ENCODE results near the gene ELOB. TPM values are rescaled to one million over a fixed set of nuclear protein-coding genes. Genes with fewer than 3 reads are reported as not detected.

ELOB gene
- total and polyA plus RNA-seq, 10 of the 15 experiments (the other 5 are each of a cell fraction or from before 2014, with no cell fraction given), result 86.9 to 823 (median 263) TPM

- H4K20me1 ChIP-seq (ENCODE audit: control insufficient read depth, insufficient read depth), result no peaks in the 10 kb centered on the region; the same call in 1 of the 2 replicates
- ChIA-PET RAD21 (ENCODE audit: unreplicated experiment) (no interaction called here), POLR2A (no interaction called here), SMC1A (ENCODE audit: uncharacterized antibody, unreplicated experiment) (no interaction called here), CTCF (interaction anchor here (0.7 to 1.0 kb wide), 2 partner anchors 10 to 97 kb away, joined by 3 read pairs; no protein-coding TSS in a partner anchor)
- H3K4me1 ChIP-seq (ENCODE audit: control insufficient read depth, insufficient read depth, low read length), result no peaks in the 10 kb centered on the region
- in situ Hi-C loops (cut with MboI), result no loop called here
- TF ChIP-seq NR2C2 (IDR thresholded peaks at IDR 0.05; ENCODE audit: borderline replicate concordance, control insufficient read depth, insufficient read length, low read depth) (no peak), ZNF24 (IDR thresholded peaks at IDR 0.05) (no peak)
- no peak for DNase-seq (ENCODE audit: low read depth, low spot score)
- FAIRE-seq, result no peak
- no peak overlapping the region for H3K27ac ChIP-seq (ENCODE audit: control insufficient read depth, insufficient read depth)
- H3K27me3 ChIP-seq (replicated peaks in 1 of 2; ENCODE audit: control insufficient read depth in 2 of 2, insufficient read depth in 2 of 2, low read length in 1 of 2), result no peaks in the 10 kb centered on the region
- ATAC-seq, result no peak
- no peak overlapping the region for H3K9ac ChIP-seq (ENCODE audit: control insufficient read depth, insufficient read depth, low read length)
- no TSS peak for BruUV-seq (replicated peaks)
- intact Hi-C loops (cut with micrococcal nuclease; ENCODE audit: unreplicated experiment), result no loop called here
- WGBS (ENCODE audit: insufficient coverage, insufficient replicate concordance, low lambda C conversion rate, missing lambda C conversion rate), result 13% methylated on average over 4 of the region's 4 CpGs
- H3K4me3 ChIP-seq, result no peak overlapping the region
- H3K36me3 ChIP-seq (ENCODE audit: control insufficient read depth in 2 of 2, insufficient read depth in 2 of 2, low read length in 1 of 2), result no peaks in the 10 kb centered on the region
- H2AFZ ChIP-seq (ENCODE audit: control insufficient read depth, low read depth, low read length), result no peak overlapping the region
- no peaks in the 10 kb centered on the region for H3K9me3 ChIP-seq (replicated peaks; ENCODE audit: control insufficient read depth, insufficient read depth, low read length)
- H3K79me2 ChIP-seq (ENCODE audit: control insufficient read depth, insufficient read depth, low read length), result no peaks in the 10 kb centered on the region
- no peak overlapping the region for H3K4me2 ChIP-seq (ENCODE audit: control insufficient read depth, insufficient read depth)
Measured at GRCh38 chr16:2741168-2741567, 35.9 kb downstream of the ELOB start.

DNA sequence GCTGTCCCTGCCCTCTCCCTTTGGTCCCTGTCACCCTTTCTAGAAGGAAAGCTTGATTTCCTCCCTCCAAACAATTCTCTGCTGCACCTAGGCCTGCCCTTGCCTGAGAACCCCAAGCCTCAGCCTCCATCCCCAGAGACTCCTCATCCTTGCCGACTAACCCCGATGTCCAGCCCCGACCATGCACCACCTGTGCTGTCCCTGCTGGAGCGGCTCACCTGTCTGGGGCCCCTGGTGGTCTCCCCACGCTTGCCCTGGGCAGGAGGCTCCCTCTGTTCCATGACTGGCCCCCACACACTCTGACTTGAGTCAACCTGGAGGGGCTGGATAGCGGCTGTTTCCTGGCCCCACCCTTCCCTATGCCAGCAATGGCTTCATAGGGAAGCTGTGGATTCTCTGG lies 36.6 kb downstream of the ELOB start:
- Histone ChIP-seq H4K20me1 (ENCODE audit: control insufficient read depth, insufficient read depth) (no peaks in the 10 kb centered on the region; the same call in 1 of the 2 replicates), H2AFZ (ENCODE audit: control insufficient read depth, low read depth, low read length) (no peak overlapping the region), H3K79me2 (ENCODE audit: control insufficient read depth, insufficient read depth, low read length) (no peaks in the 10 kb centered on the region), H3K9ac (ENCODE audit: control insufficient read depth, insufficient read depth, low read length) (no peak overlapping the region; the same call in 1 of the 2 replicates), H3K4me3 (no peak overlapping the region), H3K36me3 (ENCODE audit: control insufficient read depth in 2 of 2, insufficient read depth in 2 of 2, low read length in 1 of 2) (no peaks in the 10 kb centered on the region), H3K4me2 (ENCODE audit: control insufficient read depth, insufficient read depth) (no peak overlapping the region), H3K4me1 (ENCODE audit: control insufficient read depth, insufficient read depth, low read length) (no peaks in the 10 kb centered on the region), H3K9me3 (replicated peaks; ENCODE audit: control insufficient read depth, insufficient read depth, low read length) (no peaks in the 10 kb centered on the region), H3K27me3 (replicated peaks in 1 of 2; ENCODE audit: control insufficient read depth in 2 of 2, insufficient read depth in 2 of 2, low read length in 1 of 2) (no peaks in the 10 kb centered on the region), H3K27ac (ENCODE audit: control insufficient read depth, insufficient read depth) (no peak overlapping the region)
- ChIA-PET SMC1A (ENCODE audit: uncharacterized antibody, unreplicated experiment) (no interaction called here), POLR2A (interaction anchor here (0.5 kb wide), 1 partner anchor 202 kb away, joined by 3 read pairs; no protein-coding TSS in a partner anchor), CTCF (no interaction called here), RAD21 (ENCODE audit: unreplicated experiment) (no interaction called here)
- intact Hi-C loops (cut with micrococcal nuclease; ENCODE audit: unreplicated experiment), result no loop called here
- ATAC-seq (no peak), FAIRE-seq (no peak), DNase-seq (ENCODE audit: low read depth, low spot score) (no peak)
- WGBS (ENCODE audit: insufficient coverage, insufficient replicate concordance, low lambda C conversion rate, missing lambda C conversion rate), result 44% methylated on average over 6 of the region's 6 CpGs
- no TSS peak for BruUV-seq (replicated peaks)
- no peak for TF ChIP-seq TCF3 (IDR thresholded peaks at IDR 0.05; ENCODE audit: borderline replicate concordance, insufficient read depth, low read depth, low read length)
- TF ChIP-seq EZH2 (IDR thresholded peaks at IDR 0.05; ENCODE audit: borderline replicate concordance, control insufficient read depth, low read depth, low read length), result no peak
- no peak for TF ChIP-seq RFX5 (IDR thresholded peaks at IDR 0.05; ENCODE audit: low read depth, low read length)
- no peak for TF ChIP-seq BRCA1 (IDR thresholded peaks at IDR 0.05; ENCODE audit: low read depth, low read length)
- in situ Hi-C loops (cut with MboI), result no loop called here
